Choroid plexus epithelial cell (primary cell): ENCODE results near the gene ANXA11.

ENCODE experiments used
- DNase-seq: peaks from one replicate; pipeline ENCODE4 v3.0.0-alpha.2; 2010; ENCODE audit warnings: low read depth
- H3K4me3 ChIP-seq: 2 replicates; pipeline ENCODE4 v1.5.1; 2011; ENCODE audit warnings: low read depth, mild to moderate bottlenecking, control low read depth, low read length, moderate library complexity
- CTCF ChIP-seq: conservative IDR thresholded peaks from 2 replicates; pipeline ENCODE4 v1.5.1; 2011; ENCODE audit warnings: low read depth, mild to moderate bottlenecking, control low read depth, inconsistent platforms, low read length, moderate library complexity

Gene ANXA11

GRCh38 chr10:80200259-80200658, 5.1 kb downstream of the ANXA11 start:
- H3K4me3 ChIP-seq, result no peak overlapping the region
- no peak for DNase-seq
- TF ChIP-seq CTCF, result no peak

- peak; percentile 54 for TF ChIP-seq CTCF
- no peak overlapping the region for H3K4me3 ChIP-seq
- DNase-seq, result peak; percentile 91
Measured at GRCh38 chr10:80199828-80200227, 5.5 kb downstream of the ANXA11 start.

- H3K4me3 ChIP-seq, result no peak overlapping the region
Measured at GRCh38 chr10:80197972-80198916, 7.1 kb downstream of the ANXA11 start.

GRCh38 chr10:80196950-80197315, 8.4 kb downstream of the ANXA11 start:
- DNase-seq, result no peak
- no peak for TF ChIP-seq CTCF
- H3K4me3 ChIP-seq, result no peak overlapping the region

More at GRCh38 chr10:80197972-80198916, 7.1 kb downstream of the ANXA11 start:
- no peak for DNase-seq
- TF ChIP-seq CTCF, result no peak

GRCh38 chr10:80196270-80196949, 8.9 kb downstream of the ANXA11 start:
- DNase-seq, result peak; percentile 32
- H3K4me3 ChIP-seq, result no peak overlapping the region
- no peak for TF ChIP-seq CTCF

- TF ChIP-seq CTCF, result no peak
- no peak overlapping the region for H3K4me3 ChIP-seq
- no peak for DNase-seq
Measured at GRCh38 chr10:80195046-80195574, 10.2 kb downstream of the ANXA11 start.
